Stomach (tissue), 4 donors: ENCODE data around the gene BBX.

Source experiments
- EP300 ChIP-seq: sonication (generic); formaldehyde crosslinking; IDR thresholded peaks from one replicate; pipeline ENCODE4 v1.6.1; 2017; ENCODE audit warnings: antibody characterized with exemption
- POLR2A ChIP-seq, 4 donors: fragments of 450-650 bp; IDR thresholded peaks; one replicate each; pipeline ENCODE4 v1.6.1; 2016; ENCODE audit warnings: antibody characterized with exemption in 4 of 4, control low read depth in 2 of 4, mild to moderate bottlenecking in 1 of 4, moderate library complexity in 1 of 4
- POLR2AphosphoS5 ChIP-seq, 3 donors: sonication (generic); formaldehyde crosslinking; IDR thresholded peaks; one replicate each; pipeline ENCODE4 v1.6.1; 2016; ENCODE audit warnings: antibody characterized with exemption in 3 of 3
- TF ChIP-seq, protein P1 (sequence below), 7 experiments: fragments of 450-650 bp in 4 of 7; fragments of 200-600 bp in 3 of 7; sonication (generic) in 3 of 7; IDR thresholded peaks; one replicate each; pipeline ENCODE4 v1.5.1; 2016 to 2019; ENCODE audit warnings: antibody characterized with exemption in 7 of 7, control low read depth in 2 of 7, mild to moderate bottlenecking in 1 of 7

DNA sequence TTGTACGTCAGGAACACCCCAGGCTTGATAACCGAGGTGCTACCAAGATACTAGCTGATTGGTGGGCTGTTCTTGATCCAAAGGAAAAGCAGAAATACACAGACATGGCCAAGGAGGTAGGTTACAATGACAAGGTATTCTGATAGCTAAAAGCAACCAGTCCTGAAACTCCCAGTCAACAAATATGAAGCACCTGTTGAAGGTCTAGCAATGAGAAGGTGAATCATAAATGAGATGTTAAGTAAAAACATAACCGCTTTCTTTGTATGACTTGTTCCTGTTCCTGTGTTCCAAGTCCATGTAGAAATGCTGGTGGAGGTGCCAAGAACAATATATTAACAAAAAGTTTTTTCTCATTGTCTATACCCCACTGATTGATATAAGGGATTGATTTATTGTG lies 194.0 kb downstream of the BBX start:
- TF ChIP-seq, protein P1, sequence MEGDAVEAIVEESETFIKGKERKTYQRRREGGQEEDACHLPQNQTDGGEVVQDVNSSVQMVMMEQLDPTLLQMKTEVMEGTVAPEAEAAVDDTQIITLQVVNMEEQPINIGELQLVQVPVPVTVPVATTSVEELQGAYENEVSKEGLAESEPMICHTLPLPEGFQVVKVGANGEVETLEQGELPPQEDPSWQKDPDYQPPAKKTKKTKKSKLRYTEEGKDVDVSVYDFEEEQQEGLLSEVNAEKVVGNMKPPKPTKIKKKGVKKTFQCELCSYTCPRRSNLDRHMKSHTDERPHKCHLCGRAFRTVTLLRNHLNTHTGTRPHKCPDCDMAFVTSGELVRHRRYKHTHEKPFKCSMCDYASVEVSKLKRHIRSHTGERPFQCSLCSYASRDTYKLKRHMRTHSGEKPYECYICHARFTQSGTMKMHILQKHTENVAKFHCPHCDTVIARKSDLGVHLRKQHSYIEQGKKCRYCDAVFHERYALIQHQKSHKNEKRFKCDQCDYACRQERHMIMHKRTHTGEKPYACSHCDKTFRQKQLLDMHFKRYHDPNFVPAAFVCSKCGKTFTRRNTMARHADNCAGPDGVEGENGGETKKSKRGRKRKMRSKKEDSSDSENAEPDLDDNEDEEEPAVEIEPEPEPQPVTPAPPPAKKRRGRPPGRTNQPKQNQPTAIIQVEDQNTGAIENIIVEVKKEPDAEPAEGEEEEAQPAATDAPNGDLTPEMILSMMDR (IDR thresholded peaks at IDR 0.05) = no peak
- TF ChIP-seq POLR2A (IDR thresholded peaks at IDR 0.05) (no peak), EP300 (no peak), POLR2AphosphoS5 (IDR thresholded peaks at IDR 0.05) (no peak)
